HG02840 (cell line): Measurements from ENCODE around the gene WASF2.
"Not testable (repeated sequence)": the region's sequence is repeated elsewhere in the genome, so short reads cannot be mapped to it uniquely, and the experiment has no call there.

Experiments
- ATAC-seq: cut with Tn5 transposase; IDR thresholded peaks from one replicate; pipeline ENCODE4 v1.9.1; 2021; ENCODE audit warnings: mild to moderate bottlenecking, moderate library complexity, moderate number of reproducible peaks; ENCODE audit not compliant: unreplicated experiment, low FRiP score

Gene WASF2

DNA sequence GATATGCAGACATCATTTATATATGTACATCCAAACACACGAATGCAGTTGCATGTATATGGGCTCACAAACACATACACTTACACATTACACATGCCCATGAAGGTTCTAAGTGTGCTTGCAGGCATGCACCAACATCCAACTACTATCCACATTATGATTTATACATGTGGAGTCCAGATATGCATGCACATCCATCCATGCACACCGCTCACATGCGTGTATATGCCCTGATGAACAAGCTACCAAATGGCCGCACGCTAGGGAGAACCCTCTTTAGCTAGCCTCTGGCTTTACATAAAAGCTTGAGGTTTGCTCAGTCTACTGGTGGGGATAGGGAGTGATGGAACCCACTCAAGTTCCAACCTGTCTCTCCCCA lies 89.0 kb downstream of the WASF2 start:
- no peak for ATAC-seq

DNA sequence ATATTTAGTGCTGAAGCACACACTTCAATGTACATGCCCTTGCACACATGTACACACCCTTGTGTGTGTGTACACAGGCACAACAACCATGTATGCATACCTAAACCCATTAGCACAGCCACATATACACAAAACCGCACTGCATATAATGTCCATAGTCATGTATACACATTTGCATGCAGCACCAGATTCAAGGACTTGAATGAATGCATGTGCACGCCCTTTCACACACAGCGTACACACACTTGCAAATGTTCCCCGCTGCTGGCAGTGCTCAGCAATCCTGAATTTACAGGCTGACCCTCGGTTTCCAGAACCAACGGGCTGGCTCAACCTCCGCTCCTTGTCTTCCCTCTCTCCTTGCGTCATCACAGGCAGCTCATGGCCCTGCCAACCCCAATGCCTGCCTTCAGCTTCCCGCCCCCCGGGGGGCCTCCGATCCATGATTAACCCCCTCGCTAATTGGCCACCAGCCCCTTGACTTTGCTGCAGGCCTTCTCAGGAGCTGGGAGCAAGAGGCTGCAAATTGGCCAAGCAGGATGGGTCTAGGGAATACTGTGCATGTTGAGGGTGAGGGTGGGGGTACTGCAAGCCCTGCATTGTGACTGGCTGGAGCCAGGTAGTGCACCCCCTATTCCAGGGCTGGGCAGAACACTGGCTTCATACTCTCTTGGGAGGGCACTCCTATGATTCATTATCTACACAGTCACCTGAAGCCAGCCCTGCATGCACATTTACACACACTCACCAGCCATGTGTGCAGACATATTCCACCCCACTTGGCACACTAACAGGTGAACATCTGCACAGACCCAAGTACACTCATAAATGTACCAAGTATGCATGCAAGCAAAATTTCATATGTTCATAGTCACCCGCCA lies 89.6 kb downstream of the WASF2 start:
- no peak for ATAC-seq

DNA sequence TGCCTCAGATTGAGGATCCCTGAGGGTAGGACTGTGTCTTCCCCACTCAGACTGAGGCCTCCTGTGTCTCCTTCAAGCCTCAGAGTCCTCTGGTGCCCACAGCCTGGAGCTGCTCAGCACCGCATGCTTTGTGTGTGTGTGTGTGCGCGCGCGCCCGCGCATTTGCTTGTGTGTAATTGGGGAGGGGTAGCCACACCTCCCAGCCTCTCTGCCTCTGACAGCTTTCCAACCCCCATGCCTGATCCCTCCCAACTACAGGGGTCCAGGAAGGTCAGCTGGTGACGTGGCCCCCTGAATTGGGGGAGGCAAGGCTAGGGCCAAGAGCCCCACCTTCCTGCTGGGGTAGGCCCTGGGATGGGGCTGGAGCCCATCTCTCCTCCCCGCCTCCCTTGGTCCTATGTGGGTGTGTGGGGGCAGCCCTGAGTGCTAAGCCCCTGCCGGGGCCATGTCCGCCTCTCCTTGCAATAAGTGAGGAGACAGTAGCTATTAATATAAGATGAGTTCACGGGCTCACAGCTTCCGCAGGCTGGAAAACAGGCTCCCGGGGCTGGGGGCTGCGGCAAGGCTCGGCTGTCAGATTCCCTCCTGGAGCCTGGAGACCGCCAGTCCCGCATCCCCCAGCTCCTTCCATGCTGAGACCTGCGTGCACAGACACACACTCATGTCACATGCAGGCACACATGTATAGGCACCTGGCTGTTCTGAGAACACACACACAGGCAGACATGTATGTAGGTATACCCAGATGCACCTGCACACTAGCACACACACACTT lies 90.5 kb downstream of the WASF2 start:
- no peak for ATAC-seq

DNA sequence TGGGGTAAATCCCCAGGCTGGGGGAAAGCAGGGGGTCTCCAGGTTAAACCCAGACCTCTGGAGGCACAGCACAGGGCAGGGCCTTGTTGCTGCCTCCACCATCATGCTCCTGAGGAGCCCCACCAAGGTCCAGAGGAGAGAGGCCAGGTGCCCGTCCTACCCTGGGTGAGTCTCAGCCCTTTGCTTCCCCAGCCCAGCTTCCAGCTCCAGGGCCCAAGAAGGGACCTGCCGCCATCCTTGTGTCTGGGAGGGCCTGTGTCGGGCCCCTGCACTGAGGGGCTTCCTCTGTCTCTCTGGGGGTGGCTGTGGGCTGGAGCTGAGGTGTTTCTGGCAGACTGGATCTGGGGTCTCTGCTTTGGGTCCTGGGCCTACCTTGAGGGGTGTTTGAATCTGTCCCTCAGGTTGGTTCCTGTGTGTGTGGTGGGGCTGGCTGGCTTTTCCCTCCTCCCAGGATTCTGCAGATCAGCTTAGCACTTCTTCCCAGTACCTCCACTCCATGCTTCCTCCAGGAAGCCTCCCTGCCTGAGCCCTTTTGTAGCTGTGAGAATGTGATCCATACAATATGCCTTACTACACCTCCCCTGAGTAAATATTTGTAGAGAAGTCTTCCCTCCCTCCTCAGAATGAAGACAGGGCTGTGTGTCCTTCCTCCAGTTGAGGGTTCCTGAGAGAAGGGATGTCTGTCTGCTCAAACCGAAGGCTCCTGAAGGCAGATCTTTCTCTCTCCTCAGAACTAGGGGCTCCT lies 91.4 kb downstream of the WASF2 start:
- no peak for ATAC-seq

DNA sequence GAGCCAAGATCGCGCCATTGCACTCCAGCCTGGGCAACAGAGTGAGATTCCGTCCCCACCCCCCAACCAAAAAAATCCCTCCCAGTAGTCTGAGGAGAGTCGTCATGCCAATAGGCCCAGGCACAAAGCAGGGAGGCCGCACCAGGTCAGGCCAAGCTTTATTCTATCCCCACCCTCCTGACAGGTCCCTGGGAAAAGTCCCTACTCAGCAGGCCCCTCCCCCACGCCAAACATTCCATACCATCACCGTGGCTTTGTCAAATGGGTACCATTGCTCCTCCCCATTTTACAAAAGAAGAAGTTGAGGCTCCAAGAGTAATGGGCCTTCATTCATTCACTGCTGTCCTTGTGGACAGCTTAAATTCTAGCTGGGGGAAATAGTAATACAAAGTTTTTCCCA lies 92.2 kb downstream of the WASF2 start:
- ATAC-seq = no peak

DNA sequence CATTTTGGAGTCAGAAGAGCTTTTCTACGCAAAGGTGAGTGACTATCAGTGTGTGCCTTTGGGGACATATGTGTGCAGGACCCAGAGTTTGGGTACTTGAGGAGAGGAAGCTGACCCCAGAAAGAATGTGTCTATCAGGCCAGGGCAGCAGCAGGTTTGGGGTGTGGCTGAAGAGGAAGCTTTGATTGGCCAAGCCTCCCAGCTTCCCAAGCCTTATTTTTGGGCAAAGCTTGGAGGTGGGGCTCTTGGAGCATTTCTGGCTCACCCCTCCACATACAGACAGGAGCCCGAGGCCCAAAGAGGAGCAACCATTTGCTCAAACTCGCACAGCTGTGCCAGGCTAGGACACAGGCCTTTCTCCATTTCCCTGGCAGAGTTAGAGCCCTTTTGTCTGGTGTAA lies 92.9 kb downstream of the WASF2 start:
- ATAC-seq = no peak

DNA sequence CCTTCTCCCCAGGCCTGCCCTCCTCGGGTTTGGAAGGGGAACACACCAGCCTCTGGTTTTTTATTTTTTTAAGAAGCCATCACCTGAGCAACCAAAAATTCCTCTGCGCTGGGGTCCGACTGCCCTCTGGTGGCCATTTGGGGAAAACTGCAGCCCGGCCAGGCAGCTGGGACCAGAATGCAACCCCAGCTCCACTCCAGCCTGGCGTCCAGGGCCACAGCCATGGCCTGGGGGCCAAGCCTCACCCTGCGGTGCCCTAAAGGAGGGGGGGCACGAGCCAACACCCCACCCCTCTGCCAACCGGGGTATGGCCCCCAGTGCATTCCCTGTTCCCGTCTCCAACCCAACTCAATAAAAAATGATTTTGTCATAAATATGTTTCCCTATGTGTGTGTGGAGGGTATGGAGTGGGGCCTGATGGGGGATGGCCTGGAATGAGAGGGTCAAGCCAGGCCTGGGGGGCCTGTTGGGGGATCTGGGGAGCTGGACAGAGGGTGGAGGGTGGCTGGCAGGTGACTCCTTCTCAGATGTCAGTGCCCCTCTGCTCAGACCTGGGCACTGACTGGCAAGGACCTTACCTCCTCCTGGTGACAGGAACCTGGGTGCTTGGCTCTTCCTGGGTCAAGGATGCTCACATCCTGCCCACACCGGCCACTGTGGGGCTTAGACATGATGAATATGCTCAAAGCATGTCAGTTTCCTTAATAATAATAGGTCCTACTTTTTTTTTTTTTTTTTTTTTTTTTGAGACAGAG lies 94.3 kb downstream of the WASF2 start:
- no peak for ATAC-seq

DNA sequence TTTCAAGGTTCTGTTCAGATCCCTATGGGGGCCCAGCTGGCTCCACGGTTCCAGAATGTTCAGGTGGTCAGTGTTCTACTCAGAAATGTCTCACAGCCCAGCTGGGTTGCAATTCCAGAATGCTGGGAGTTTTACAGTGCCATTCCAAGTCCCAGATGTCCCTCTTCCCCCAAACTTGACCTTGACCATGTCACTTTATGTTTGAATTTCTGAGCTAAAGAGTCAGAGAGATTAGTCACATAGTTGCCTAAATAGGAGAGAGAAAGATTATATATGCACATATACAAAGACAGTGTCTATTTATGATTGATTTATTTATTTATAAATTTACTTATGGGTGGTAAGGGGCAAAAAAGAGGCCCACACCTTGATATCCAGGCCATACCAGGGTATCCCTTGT lies 95.0 kb downstream of the WASF2 start:
- no peak for ATAC-seq

DNA sequence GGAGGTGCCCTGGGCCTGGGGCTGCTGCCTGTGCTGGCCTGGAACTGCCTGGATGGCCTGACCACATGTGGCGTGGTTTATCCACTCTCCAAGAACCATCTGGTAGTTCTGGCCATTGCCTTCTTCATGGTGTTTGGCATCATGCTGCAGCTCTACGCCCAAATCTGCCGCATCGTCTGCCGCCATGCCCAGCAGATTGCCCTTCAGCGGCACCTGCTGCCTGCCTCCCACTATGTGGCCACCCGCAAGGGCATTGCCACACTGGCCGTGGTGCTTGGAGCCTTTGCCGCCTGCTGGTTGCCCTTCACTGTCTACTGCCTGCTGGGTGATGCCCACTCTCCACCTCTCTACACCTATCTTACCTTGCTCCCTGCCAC lies 95.7 kb downstream of the WASF2 start:
- no peak for ATAC-seq

DNA sequence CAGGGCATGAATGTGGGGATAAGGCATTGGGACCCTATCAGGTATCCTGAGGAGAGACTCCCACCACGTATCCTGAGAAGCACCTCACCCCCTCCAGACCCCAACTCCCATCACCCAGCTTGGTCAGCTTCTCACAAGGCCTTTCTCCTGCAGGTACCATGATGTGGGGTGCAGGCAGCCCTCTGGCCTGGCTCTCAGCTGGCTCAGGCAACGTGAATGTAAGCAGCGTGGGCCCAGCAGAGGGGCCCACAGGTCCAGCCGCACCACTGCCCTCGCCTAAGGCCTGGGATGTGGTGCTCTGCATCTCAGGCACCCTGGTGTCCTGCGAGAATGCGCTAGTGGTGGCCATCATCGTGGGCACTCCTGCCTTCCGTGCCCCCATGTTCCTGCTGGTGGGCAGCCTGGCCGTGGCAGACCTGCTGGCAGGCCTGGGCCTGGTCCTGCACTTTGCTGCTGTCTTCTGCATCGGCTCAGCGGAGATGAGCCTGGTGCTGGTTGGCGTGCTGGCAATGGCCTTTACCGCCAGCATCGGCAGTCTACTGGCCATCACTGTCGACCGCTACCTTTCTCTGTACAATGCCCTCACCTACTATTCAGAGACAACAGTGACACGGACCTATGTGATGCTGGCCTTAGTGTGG lies 96.2 kb downstream of the WASF2 start:
- ATAC-seq = no peak

DNA sequence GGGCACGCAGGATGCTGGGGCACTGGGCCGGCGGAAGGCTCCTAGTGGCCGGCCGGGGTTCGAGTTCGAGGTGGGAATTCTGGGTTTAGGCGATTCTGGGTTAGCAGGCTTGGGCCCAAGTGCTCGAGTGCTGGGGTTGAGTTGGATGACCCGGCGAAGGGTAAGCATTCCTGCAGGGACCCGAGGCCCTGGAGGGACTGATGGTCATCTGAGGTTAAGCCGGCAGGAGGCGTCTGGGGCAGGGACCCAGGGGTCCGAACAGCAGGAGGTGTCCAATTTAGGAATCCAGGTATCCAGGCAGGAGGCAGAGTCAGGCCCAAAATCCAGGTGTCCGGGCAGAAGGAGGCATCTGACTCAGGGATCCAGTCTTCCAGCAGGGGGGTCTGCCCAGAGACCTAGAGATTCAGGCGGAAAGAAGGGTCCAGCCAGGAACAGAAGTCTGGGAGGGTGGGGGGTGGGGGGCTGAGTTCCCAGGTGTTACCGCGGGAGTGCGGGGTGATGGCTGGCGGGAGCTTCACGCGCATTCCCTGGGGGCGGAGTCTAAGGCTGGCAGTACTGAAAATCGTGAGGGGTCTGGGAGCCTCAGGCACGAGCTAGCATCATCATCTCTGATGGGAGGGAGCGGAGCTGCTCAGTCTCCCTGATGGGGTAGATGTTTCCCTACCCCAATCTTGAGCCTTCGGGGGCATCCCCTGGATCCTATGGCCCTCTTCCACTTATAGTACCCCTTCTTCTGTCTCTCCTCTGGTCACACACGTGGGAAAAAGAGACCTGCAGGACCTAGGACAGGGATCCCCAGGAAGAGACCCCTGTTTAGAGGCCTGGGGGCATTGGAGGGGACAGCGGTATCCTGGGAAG lies 97.0 kb downstream of the WASF2 start:
- no peak for ATAC-seq

DNA sequence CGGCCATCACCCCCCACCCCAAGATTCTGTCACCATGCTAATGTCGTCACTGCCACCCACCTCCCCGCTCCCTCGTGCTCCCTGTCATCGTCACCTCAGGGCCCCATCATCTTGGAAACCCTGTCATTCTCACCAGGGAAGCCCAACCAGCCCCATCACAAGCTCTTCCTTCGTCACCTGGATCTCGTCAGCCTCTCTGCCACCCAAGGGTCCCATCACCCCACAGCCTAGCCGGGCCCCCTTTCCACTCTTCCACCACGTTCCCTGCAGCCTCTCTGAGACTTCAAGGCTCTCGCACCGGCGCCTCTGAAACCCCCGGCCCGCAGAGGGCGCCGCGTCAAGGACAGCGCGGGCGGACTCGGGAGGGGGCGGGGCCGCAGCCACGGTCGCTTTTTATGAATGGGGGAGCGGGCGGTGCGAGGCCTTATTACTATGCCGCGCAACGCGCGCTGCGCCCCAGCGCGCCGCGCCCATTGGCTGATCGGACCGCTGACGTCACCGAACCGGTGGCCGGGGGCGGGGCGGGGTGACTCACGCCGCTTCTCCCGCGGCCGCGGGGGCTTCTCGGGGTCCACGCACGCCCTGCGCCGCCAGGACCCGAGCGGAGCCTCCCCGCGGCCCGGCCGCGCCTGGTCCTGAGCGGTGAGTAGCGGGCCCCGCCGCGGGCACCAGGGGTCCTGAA lies 97.7 kb downstream of the WASF2 start, which contains the start of gene GPR3:
GPR3 (plus strand) TSS at position 527 of the 682 bp plus-strand sequence. CDS start 1,177 bp downstream, outside the sequence.
- ATAC-seq = peak; percentile 80

DNA sequence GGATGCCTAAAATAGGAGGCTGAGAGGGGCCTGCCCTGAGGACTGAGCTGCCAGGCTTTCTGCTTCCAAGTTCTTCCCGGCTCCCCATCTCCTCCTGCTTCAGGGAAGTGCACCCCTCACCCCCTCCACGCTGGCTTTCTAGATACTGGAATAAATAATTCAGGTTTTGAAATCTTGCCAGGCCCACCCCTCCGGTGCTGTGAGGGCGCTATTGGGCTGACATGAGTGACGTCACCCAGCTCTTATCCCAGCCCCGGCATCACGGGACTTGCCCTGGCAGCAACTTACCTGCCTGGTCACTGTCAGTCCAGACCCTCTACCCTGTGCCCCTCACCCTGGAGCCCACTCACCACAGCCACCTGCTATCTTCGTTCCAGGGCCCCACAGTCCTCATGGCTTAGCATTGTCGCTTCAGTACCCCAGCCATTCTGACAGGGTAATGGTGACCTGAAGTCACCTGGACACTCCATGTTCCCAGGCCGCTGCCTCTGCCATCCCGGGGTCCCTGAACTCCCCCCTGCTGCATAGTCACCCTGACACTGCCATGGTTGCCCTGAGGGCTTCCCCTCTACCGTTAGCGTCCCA lies 98.4 kb downstream of the WASF2 start:
- ATAC-seq = no peak

DNA sequence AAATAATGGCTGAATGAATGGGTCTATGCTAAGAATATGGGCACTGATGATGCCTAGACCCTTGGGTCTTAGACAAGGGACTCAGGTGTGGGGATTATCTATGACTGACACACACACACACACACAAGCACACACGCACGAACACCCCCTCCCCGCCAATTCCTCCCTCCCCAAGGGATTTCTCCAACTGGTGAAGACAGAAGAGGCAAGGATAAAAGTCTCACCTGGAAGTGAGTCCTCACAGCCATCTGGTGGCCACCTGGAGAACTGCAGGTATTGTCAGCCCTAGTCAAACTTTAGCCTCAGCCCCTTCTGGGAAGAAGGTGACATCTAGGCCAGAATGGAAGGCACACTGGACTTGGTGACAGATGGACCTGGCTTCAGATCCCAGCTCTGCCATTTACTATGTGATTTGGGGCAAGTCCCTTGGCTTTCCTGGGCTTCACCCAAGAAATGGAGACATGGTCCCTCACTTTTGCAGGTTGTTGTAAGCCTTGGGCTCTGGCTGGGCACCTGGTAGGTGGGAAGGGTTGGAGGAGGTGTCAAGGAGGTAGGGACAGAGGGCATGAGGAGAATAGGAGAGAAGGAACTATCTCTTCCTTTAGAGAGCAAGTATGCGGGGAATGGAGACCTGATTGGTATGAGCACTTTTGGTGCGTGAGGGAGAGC lies 101.5 kb downstream of the WASF2 start:
- ATAC-seq = no peak

DNA sequence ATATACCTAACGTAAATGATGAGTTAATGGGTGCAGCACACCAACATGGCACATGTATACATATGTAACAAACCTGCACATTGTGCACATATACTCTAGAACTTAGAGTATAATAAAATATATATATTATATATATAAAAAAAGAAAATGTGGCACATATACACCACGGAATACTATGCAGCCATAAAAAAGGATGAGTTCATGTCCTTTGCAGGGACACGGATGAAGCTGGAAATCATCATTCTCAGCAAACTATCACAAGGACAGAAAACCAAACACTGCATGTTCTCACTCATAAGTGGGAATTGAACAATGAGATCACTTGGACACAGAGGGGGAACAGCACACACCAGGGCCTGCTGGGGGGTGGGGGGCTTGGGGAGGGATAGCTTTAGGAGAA lies 105.2 kb downstream of the WASF2 start:
- not testable (repeated sequence) for ATAC-seq

DNA sequence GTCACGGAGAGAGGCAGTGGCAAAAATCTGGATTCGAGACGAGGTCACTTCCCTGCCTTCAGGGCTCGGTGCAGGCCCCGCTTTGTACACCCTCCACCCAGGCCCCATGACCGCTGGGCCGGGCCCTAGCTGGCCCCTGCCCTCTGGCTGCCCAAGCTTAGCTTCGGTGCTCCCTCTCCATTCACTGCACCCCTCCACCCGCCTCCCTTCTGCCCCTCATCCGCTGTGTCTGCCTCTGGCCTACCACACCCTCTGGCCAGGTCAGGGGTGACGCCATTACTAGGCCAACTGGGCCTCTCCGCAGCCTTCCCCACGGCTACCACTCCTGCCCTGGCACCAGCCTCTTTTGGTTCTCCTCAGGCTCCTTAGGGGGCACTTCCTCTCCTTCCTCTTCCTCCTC lies 106.3 kb downstream of the WASF2 start:
- no peak for ATAC-seq

DNA sequence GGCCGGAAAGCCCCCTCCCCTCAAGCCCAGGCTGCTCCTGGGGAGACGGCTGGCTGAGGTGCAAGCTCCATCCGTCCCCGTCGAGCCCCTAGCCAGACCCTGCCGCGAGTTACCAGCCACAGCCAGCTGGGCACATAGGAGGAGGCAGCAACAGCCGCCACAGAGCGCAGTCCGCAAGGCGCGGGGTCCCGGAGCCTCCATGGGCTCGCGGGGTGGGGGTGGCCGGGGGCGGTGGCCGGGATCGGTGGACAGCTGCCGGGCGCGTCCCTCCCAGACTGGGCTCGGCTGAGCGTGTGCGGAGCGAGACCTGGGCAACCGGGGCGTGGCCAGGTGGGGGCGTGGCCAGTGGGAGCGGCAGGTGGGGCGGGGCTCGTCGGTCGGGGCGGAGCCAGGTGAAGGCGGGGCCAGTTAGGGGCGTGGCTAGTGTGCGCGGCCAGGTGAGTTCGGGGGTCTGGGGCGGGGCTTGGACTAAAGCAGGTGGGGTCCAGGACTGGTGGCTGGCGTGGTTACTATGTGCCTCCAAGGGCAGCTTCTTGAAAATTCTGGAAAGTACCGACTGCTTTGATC lies 106.8 kb downstream of the WASF2 start, which contains the start of gene CD164L2:
CD164L2 (minus strand) TSS at position 295 of the 567 bp plus-strand sequence; CDS start at position 201, 94 bp downstream.
- ATAC-seq = no peak
